Stimulated activated CD8-positive, alpha-beta memory T cell treated with anti-CD3 and anti-CD28 coated beads, Interleukin-2, amount 100 ng/mL, for 1 hour (primary cell): ENCODE measurements around the gene TCF3.
A peak's percentile ranks its signal among the peaks of the same experiment; 100 is the strongest.

Source experiments
- DNase-seq, 2 donors: peaks; one replicate each; pipeline ENCODE4 v3.0.0-alpha.2; 2020; ENCODE audit warnings: low read depth in 2 of 2

TCF3 gene

GRCh38 chr19:1580957-1581356, 71.5 kb downstream of the TCF3 start:
- DNase-seq: no peak

- DNase-seq: no peak
These were observed 72.0 kb downstream of the TCF3 start for GRCh38 chr19:1580382-1580781.

GRCh38 chr19:1579222-1579621, 73.2 kb downstream of the TCF3 start:
- DNase-seq: no peak

GRCh38 chr19:1577929-1578618, 74.3 kb downstream of the TCF3 start:
- no peak for DNase-seq

GRCh38 chr19:1577090-1577928, 75.1 kb downstream of the TCF3 start:
- DNase-seq: no peak

GRCh38 chr19:1576242-1577089, 75.9 kb downstream of the TCF3 start:
- no peak for DNase-seq

- DNase-seq: no peak
These were observed 76.8 kb downstream of the TCF3 start for GRCh38 chr19:1575323-1576241.

GRCh38 chr19:1574354-1575136, 77.9 kb downstream of the TCF3 start:
- no peak for DNase-seq

GRCh38 chr19:1572795-1573194, 79.6 kb downstream of the TCF3 start:
- DNase-seq: no peak

- DNase-seq: no peak
These were observed 81.1 kb downstream of the TCF3 start for GRCh38 chr19:1571358-1571757.

GRCh38 chr19:1570836-1571235, 81.6 kb downstream of the TCF3 start:
- DNase-seq: no peak

- DNase-seq: no peak
These were observed 82.4 kb downstream of the TCF3 start for GRCh38 chr19:1569997-1570396.

GRCh38 chr19:1568320-1569019, 83.9 kb downstream of the TCF3 start, which contains the start of gene MEX3D:
Gene MEX3D (minus strand): TSS chr19:1568325. CDS start chr19:1568058, 267 bp downstream.
- DNase-seq: peak; percentile 68 to 71

GRCh38 chr19:1567848-1568227, 84.6 kb downstream of the TCF3 start:
- no peak for DNase-seq

- no peak for DNase-seq
These were observed 85.1 kb downstream of the TCF3 start for GRCh38 chr19:1567116-1567847.

GRCh38 chr19:1566392-1567115, 85.9 kb downstream of the TCF3 start:
- DNase-seq: no peak

- no peak for DNase-seq
These were observed 89.2 kb downstream of the TCF3 start for GRCh38 chr19:1563251-1563650.

- no peak for DNase-seq
These were observed 91.1 kb downstream of the TCF3 start for GRCh38 chr19:1561236-1561842.
